GM18868 (cell line): ENCODE results near the gene MTMR10.

Experiments used
- ATAC-seq: cut with Tn5 transposase; IDR thresholded peaks from one replicate; pipeline ENCODE4 v1.9.1; 2021; ENCODE audit warnings: mild to moderate bottlenecking, moderate library complexity; ENCODE audit not compliant: unreplicated experiment

MTMR10 gene

GRCh38 chr15:30962079-30962478 lies 29.3 kb downstream of the MTMR10 start:
- no peak for ATAC-seq

- no peak for ATAC-seq
Observed at GRCh38 chr15:30958219-30958618, 33.2 kb downstream of the MTMR10 start.

- ATAC-seq: no peak
Observed at GRCh38 chr15:30956216-30957124, 35.0 kb downstream of the MTMR10 start.

- no peak for ATAC-seq
Observed at GRCh38 chr15:30954674-30955073, 36.8 kb downstream of the MTMR10 start.

GRCh38 chr15:30953731-30954378 lies 37.6 kb downstream of the MTMR10 start:
- no peak for ATAC-seq

GRCh38 chr15:30953183-30953582 lies 38.2 kb downstream of the MTMR10 start:
- no peak for ATAC-seq

- ATAC-seq: no peak
Observed at GRCh38 chr15:30943654-30944335, 47.6 kb downstream of the MTMR10 start.

- ATAC-seq: no peak
Observed at GRCh38 chr15:30941520-30941919, 49.9 kb downstream of the MTMR10 start.

- ATAC-seq: no peak
Observed at GRCh38 chr15:30940359-30940758, 51.1 kb downstream of the MTMR10 start.

- no peak for ATAC-seq
Observed at GRCh38 chr15:30939161-30939560, 52.3 kb downstream of the MTMR10 start.

- ATAC-seq: no peak
Observed at GRCh38 chr15:30933293-30933692, 58.1 kb downstream of the MTMR10 start.

- no peak for ATAC-seq
Observed at GRCh38 chr15:30930422-30930821, 61.0 kb downstream of the MTMR10 start.

- ATAC-seq: no peak
Observed at GRCh38 chr15:30929982-30930381, 61.4 kb downstream of the MTMR10 start.

GRCh38 chr15:30929064-30929669 lies 62.3 kb downstream of the MTMR10 start:
- ATAC-seq: no peak

- ATAC-seq: no peak
Observed at GRCh38 chr15:30928076-30928475, 63.4 kb downstream of the MTMR10 start.

- ATAC-seq: no peak
Observed at GRCh38 chr15:30927148-30927761, 64.2 kb downstream of the MTMR10 start.

GRCh38 chr15:30926161-30926560 lies 65.3 kb downstream of the MTMR10 start:
- no peak for ATAC-seq

- ATAC-seq: no peak
Observed at GRCh38 chr15:30925686-30926085, 65.7 kb downstream of the MTMR10 start.

- ATAC-seq: no peak
Observed at GRCh38 chr15:30924353-30924752, 67.1 kb downstream of the MTMR10 start.

- ATAC-seq: no peak
Observed at GRCh38 chr15:30923429-30923828, 68.0 kb downstream of the MTMR10 start.
